Measurements from ENCODE around the gene SLC7A7.

- no peak for TF ChIP-seq EZH2 (IDR thresholded peaks at IDR 0.05; ENCODE audit: insufficient read depth, poor library complexity, severe bottlenecking)
- TF ChIP-seq EZH2phosphoT487 (IDR thresholded peaks at IDR 0.05; ENCODE audit: insufficient read depth, low read depth): no peak
Observed at GRCh38 chr14:22846811-22847307, 31.6 kb upstream of the SLC7A7 start.

Data from GM23248 (cell line).